ENCODE results near the gene RPH3AL. TPM values are rescaled to one million over a fixed set of nuclear protein-coding genes. Genes with fewer than 3 reads are reported as not detected.

Gene RPH3AL
- total RNA-seq, 4 donors from 2014 or later, result 8.6 to 21.0 (median 17.4) TPM

DNA sequence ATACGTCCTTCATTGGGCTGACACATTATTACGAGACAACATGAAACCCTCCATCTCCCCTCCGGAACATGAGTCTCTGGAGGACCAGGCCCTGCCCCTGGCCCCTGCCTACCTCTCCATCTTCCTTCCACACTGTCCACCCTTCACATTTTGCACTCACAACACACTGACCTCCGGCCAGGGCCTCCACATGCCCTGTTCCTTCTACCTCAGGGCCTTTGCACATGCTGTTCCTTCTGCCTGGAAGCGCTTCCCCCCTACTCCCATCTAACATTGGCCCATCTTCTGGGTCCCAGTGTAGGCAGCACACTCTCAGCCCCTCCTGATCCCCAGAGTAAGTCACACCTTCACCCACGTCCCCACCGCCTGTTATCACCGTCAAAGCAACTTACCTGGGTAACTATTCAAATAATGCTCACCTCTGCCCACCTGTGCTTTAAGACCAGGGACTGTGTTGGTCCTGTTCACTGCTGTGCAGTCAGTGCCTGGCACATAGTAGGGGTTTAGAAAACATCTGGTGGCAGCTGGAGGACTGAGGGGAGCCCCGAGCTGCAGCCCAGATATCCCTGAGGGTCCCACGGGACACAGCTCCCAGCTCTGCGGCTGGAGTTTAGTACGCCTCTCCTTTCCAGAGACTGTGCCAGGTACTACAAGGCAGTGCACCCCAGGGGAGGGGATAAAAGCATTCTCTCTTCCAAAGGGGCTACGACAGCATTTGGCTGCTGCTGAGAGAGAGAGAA is 27.2 kb downstream of the RPH3AL start:
- 93% methylated on average over 3 to 4 of the region's 13 CpGs for WGBS, 2 donors (ENCODE audit: low coverage in 1 of 2)
- Histone ChIP-seq H3K4me3 (no peak overlapping the region), H3K36me3 (peaks cover 0 to 17% of the 10 kb centered on the region in 2 donors), H3K27ac (no peak overlapping the region), H3K4me1 (no peaks in the 10 kb centered on the region), H3K9me3 (no peaks in the 10 kb centered on the region), H3K27me3 (peaks cover 19% of the 10 kb centered on the region)
- no peak for ATAC-seq
- no peak for TF ChIP-seq POLR2AphosphoS5 (IDR thresholded peaks at IDR 0.05)
- TF ChIP-seq, protein P1, sequence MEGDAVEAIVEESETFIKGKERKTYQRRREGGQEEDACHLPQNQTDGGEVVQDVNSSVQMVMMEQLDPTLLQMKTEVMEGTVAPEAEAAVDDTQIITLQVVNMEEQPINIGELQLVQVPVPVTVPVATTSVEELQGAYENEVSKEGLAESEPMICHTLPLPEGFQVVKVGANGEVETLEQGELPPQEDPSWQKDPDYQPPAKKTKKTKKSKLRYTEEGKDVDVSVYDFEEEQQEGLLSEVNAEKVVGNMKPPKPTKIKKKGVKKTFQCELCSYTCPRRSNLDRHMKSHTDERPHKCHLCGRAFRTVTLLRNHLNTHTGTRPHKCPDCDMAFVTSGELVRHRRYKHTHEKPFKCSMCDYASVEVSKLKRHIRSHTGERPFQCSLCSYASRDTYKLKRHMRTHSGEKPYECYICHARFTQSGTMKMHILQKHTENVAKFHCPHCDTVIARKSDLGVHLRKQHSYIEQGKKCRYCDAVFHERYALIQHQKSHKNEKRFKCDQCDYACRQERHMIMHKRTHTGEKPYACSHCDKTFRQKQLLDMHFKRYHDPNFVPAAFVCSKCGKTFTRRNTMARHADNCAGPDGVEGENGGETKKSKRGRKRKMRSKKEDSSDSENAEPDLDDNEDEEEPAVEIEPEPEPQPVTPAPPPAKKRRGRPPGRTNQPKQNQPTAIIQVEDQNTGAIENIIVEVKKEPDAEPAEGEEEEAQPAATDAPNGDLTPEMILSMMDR (IDR thresholded peaks at IDR 0.05), result no peak
- no peak for TF ChIP-seq POLR2A (IDR thresholded peaks at IDR 0.05)
- no peak for TF ChIP-seq EP300 (IDR thresholded peaks at IDR 0.05)

- no peak overlapping the region for H3K4me3 ChIP-seq
- TF ChIP-seq POLR2AphosphoS5 (IDR thresholded peaks at IDR 0.05) (no peak), POLR2A (IDR thresholded peaks at IDR 0.05) (no peak), EP300 (IDR thresholded peaks at IDR 0.05) (no peak)
- TF ChIP-seq, protein P1 (IDR thresholded peaks at IDR 0.05), result no peak
- ATAC-seq, result no peak
- 86 to 93% methylated on average over 7 to 21 of the region's 39 CpGs for WGBS, 2 donors (ENCODE audit: low coverage in 1 of 2)
- no peaks in the 10 kb centered on the region for H3K4me1 ChIP-seq
- H3K9me3 ChIP-seq, result no peaks in the 10 kb centered on the region
- peaks cover 19% of the 10 kb centered on the region for H3K27me3 ChIP-seq
- H3K36me3 ChIP-seq, result peaks cover 0 to 22% of the 10 kb centered on the region in 2 donors
- H3K27ac ChIP-seq, result no peak overlapping the region
Observed at GRCh38 chr17:323721-324571, 28.7 kb downstream of the RPH3AL start.

GRCh38 chr17:323181-323580 is 29.4 kb downstream of the RPH3AL start:
- TF ChIP-seq, protein P1 (IDR thresholded peaks at IDR 0.05), result no peak
- TF ChIP-seq POLR2AphosphoS5 (IDR thresholded peaks at IDR 0.05), result no peak
- TF ChIP-seq POLR2A (IDR thresholded peaks at IDR 0.05), result no peak
- TF ChIP-seq EP300 (IDR thresholded peaks at IDR 0.05), result no peak
- Histone ChIP-seq H3K9me3 (no peaks in the 10 kb centered on the region), H3K4me1 (no peaks in the 10 kb centered on the region), H3K4me3 (no peak overlapping the region), H3K27ac (no peak overlapping the region), H3K27me3 (peaks cover 19% of the 10 kb centered on the region), H3K36me3 (peaks cover 0 to 22% of the 10 kb centered on the region in 2 donors)
- 57 to 68% methylated on average over 1 to 5 of the region's 8 CpGs for WGBS, 2 donors (ENCODE audit: low coverage in 1 of 2)
- no peak for ATAC-seq

- WGBS, 2 donors (ENCODE audit: low coverage in 1 of 2), result 65 to 77% methylated on average over 8 to 20 of the region's 27 CpGs
- ATAC-seq, result no peak
Observed at GRCh38 chr17:322006-322780, 30.4 kb downstream of the RPH3AL start.

More at GRCh38 chr17:322006-322780, 30.4 kb downstream of the RPH3AL start:
- Histone ChIP-seq H3K27me3 (peaks cover 19% of the 10 kb centered on the region), H3K27ac (no peak overlapping the region), H3K4me3 (no peak overlapping the region), H3K36me3 (peaks cover 0 to 18% of the 10 kb centered on the region in 2 donors), H3K9me3 (no peaks in the 10 kb centered on the region), H3K4me1 (no peaks in the 10 kb centered on the region)
- TF ChIP-seq, protein P1 (IDR thresholded peaks at IDR 0.05), result no peak
- TF ChIP-seq POLR2A (IDR thresholded peaks at IDR 0.05), result no peak
- no peak for TF ChIP-seq EP300 (IDR thresholded peaks at IDR 0.05)
- no peak for TF ChIP-seq POLR2AphosphoS5 (IDR thresholded peaks at IDR 0.05)

All from gastroesophageal sphincter (tissue), 4 donors.